ENCODE data around the gene PRKAR2A. TPM values are rescaled to one million over a fixed set of nuclear protein-coding genes. Genes with fewer than 3 reads are reported as not detected.

The PRKAR2A gene
- total RNA-seq, 6 experiments from 2014 or later, result 60.6 to 72.7 (median 68.2) TPM

- TF ChIP-seq CTCF (IDR thresholded peaks at IDR 0.05), result no peak
- H3K4me1 Mint-ChIP-seq (ENCODE audit: low read depth), result peaks cover 33% of the 10 kb centered on the region
- no peaks in the 10 kb centered on the region for H3K9me3 Mint-ChIP-seq
- peaks cover 34% of the 10 kb centered on the region for H3K36me3 Mint-ChIP-seq (ENCODE audit: low read depth)
- H3K27ac Mint-ChIP-seq, result peak overlapping the region; percentile 97
- peak; percentile 79 for DNase-seq
- peaks cover 6% of the 10 kb centered on the region; the same call in 1 of the 2 replicates for H3K27me3 Mint-ChIP-seq (ENCODE audit: insufficient read depth)
- peak overlapping the region; percentile 98 for H3K4me3 Mint-ChIP-seq
These were observed 132.4 kb downstream of the PRKAR2A start for GRCh38 chr3:48715174-48715800.

GRCh38 chr3:48711727-48712126 lies 135.9 kb downstream of the PRKAR2A start:
- H3K27ac Mint-ChIP-seq, result peak overlapping the region; percentile 20; the same call in 1 of the 2 replicates
- peaks cover 45% of the 10 kb centered on the region for H3K36me3 Mint-ChIP-seq (ENCODE audit: low read depth)
- H3K4me1 Mint-ChIP-seq (ENCODE audit: low read depth), result peaks cover 49% of the 10 kb centered on the region
- TF ChIP-seq CTCF (IDR thresholded peaks at IDR 0.05), result no peak
- H3K27me3 Mint-ChIP-seq (ENCODE audit: insufficient read depth), result peaks cover 8% of the 10 kb centered on the region; the same call in 1 of the 2 replicates
- no peaks in the 10 kb centered on the region for H3K9me3 Mint-ChIP-seq
- DNase-seq, result no peak
- no peak overlapping the region for H3K4me3 Mint-ChIP-seq

- Mint-ChIP-seq H3K4me1 (ENCODE audit: low read depth) (peaks cover 38% of the 10 kb centered on the region), H3K27me3 (ENCODE audit: insufficient read depth) (peaks cover 5% of the 10 kb centered on the region; the same call in 1 of the 2 replicates), H3K27ac (peak overlapping the region; percentile 88), H3K9me3 (no peaks in the 10 kb centered on the region), H3K4me3 (peak overlapping the region; percentile 62), H3K36me3 (ENCODE audit: low read depth) (peaks cover 33% of the 10 kb centered on the region)
- no peak for TF ChIP-seq CTCF (IDR thresholded peaks at IDR 0.05)
- DNase-seq, result peak; percentile 25
These were observed 138.6 kb downstream of the PRKAR2A start for GRCh38 chr3:48709051-48709461.

GRCh38 chr3:48708481-48708889 lies 139.2 kb downstream of the PRKAR2A start:
- peaks cover 39% of the 10 kb centered on the region for H3K4me1 Mint-ChIP-seq (ENCODE audit: low read depth)
- peak overlapping the region; percentile 62 for H3K4me3 Mint-ChIP-seq
- DNase-seq, result peak; percentile 45
- peaks cover 5% of the 10 kb centered on the region; the same call in 1 of the 2 replicates for H3K27me3 Mint-ChIP-seq (ENCODE audit: insufficient read depth)
- H3K9me3 Mint-ChIP-seq, result no peaks in the 10 kb centered on the region
- peaks cover 35% of the 10 kb centered on the region for H3K36me3 Mint-ChIP-seq (ENCODE audit: low read depth)
- peak overlapping the region; percentile 88 for H3K27ac Mint-ChIP-seq
- TF ChIP-seq CTCF (IDR thresholded peaks at IDR 0.05), result no peak

- Mint-ChIP-seq H3K9me3 (no peaks in the 10 kb centered on the region), H3K27me3 (ENCODE audit: insufficient read depth) (peaks cover 5% of the 10 kb centered on the region; the same call in 1 of the 2 replicates), H3K36me3 (ENCODE audit: low read depth) (peaks cover 45% of the 10 kb centered on the region), H3K4me1 (ENCODE audit: low read depth) (peaks cover 47% of the 10 kb centered on the region), H3K27ac (no peak overlapping the region; the same call in 1 of the 2 replicates), H3K4me3 (no peak overlapping the region)
- no peak for TF ChIP-seq CTCF (IDR thresholded peaks at IDR 0.05)
- DNase-seq, result no peak
These were observed 140.5 kb downstream of the PRKAR2A start for GRCh38 chr3:48707157-48707556.

All from HFFc6 (cell line).